Aorta (tissue), 5 donors: Measurements from ENCODE around the gene NMNAT2. TPM values are rescaled to one million over a fixed set of nuclear protein-coding genes. Genes with fewer than 3 reads are reported as not detected.

Experiments
- ATAC-seq: fragments of 200-7000 bp; cut with Tn5 transposase; one replicate; pipeline ENCODE4 v1.9.1; 2022; ENCODE audit warnings: moderate library complexity; ENCODE audit not compliant: low FRiP score
- DNase-seq, 2 donors: peaks; one replicate each; pipeline ENCODE4 v3.0.0-alpha.2; 2020
- H3K27ac ChIP-seq, 2 donors: one replicate each; pipeline ENCODE4 v1.5.1; 2013; ENCODE audit warnings: low read length in 2 of 2, mild to moderate bottlenecking in 2 of 2, moderate library complexity in 2 of 2, control low read depth in 1 of 2, inconsistent platforms in 1 of 2, low read depth in 1 of 2
- H3K27me3 ChIP-seq, 2 donors: one replicate each; pipeline ENCODE4 v1.6.1; 2013; ENCODE audit warnings: control low read depth in 1 of 2, low read length in 1 of 2, mild to moderate bottlenecking in 1 of 2, moderate library complexity in 1 of 2; ENCODE audit not compliant: insufficient read depth in 2 of 2, control insufficient read depth in 1 of 2
- H3K36me3 ChIP-seq, 2 donors: one replicate each; pipeline ENCODE4 v1.6.1; 2013; ENCODE audit warnings: control low read depth in 1 of 2, low read length in 1 of 2, mild to moderate bottlenecking in 1 of 2; ENCODE audit not compliant: insufficient read depth in 2 of 2, control insufficient read depth in 1 of 2
- H3K4me1 ChIP-seq, 2 donors: one replicate each; pipeline ENCODE4 v1.6.1; 2013; ENCODE audit warnings: low read length in 2 of 2, control low read depth in 1 of 2, mild to moderate bottlenecking in 1 of 2, moderate library complexity in 1 of 2; ENCODE audit not compliant: insufficient read depth in 2 of 2, control insufficient read depth in 1 of 2
- H3K4me3 ChIP-seq, 2 donors: one replicate each; pipeline ENCODE4 v1.5.1; 2013; ENCODE audit warnings: low read length in 2 of 2, control low read depth in 1 of 2, mild to moderate bottlenecking in 1 of 2
- H3K9me3 ChIP-seq: one replicate; pipeline ENCODE4 v1.6.1; 2013; ENCODE audit warnings: mild to moderate bottlenecking, low read length; ENCODE audit not compliant: control insufficient read depth
- WGBS, 2 donors: extraction: QIAGEN DNeasy Blood & Tissue Kit; methylation state at CpG; one replicate each; pipeline ENCODE4 v1.1.7; 2013; 5-methylcytosine and 5-hydroxymethylcytosine counted together
- intact Hi-C, 2 donors: fragments of 100-400 bp; cut with DNase I; formaldehyde crosslinking; loops; one replicate each; pipeline versions ENCODE4 v1.14.2 to v1.15.0; 2022
- polyA plus RNA-seq, 2 donors: library from polyadenylated mRNA; stranded (reverse); fragments of 200-250 nt; gene quantifications; one replicate each; pipeline ENCODE4 v1.2.3, GENCODE V29; 2013
- total RNA-seq, 2 donors: library from RNA; stranded (reverse); fragmentation: NEBNext Ultra II Directional; extraction: Animal tissue kit (Norgen Biotek cat#: 25700); gene quantifications; one replicate each; pipeline ENCODE4 v1.2.1, GENCODE V29; 2021
- donor health status: healthy with polysubstance abuse.
- donor health status: Bipolar disorder and iron deficiency.
- donor health status: DM: no; HTN: no; CAD: no.
- donor health status: DM: no; HTN: no; CAD: no.
- donor health status: DM: yes; HTN: yes; CAD: no.

The NMNAT2 gene
- total and polyA plus RNA-seq, 4 donors, result 0.25 to 2.8 (median 1.3) TPM; not detected in 1

DNA sequence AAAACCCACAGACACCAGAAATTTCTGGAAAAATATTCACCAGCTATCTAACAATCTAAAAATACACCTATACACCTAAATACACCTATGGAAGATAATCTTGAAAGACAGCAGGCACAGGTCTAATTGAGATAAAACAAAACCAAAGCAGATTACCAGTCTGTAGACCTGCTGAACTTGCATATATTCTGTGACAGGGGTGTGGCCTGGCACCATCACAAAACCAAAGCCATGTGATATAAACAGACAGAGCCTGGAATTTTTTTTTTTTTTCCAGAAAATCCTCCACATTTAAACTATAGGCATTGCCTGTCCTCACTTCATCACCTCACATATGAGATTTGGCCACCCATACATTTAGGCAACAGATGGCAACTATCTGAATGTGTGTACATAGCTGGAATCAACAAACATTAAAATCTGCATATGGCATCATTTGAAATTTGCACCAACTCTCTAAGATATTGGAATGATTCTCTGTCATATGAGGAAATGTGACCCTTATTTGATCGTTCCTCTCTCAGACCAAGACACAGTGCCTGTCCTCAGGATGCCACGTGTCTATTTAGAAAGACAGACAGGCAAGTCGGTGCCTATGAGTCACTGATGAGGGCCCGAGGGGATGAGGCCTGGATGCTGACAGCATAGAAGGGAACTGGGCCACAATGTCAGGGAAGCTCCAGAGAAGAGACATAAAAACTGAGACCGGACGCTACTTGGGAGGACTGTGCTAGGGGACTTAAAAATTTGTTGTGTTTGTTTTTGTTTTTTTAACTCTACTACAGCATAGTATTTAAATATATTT, 32.6 kb downstream of the NMNAT2 start:
- intact Hi-C loops, result no loop called here
- ATAC-seq (no peak), DNase-seq (no peak)
- no peak overlapping the region for H3K4me3 ChIP-seq
- H3K4me1 ChIP-seq, result no peaks in the 10 kb centered on the region
- H3K27me3 ChIP-seq, result no peaks in the 10 kb centered on the region
- WGBS, 2 donors, result 76 to 77% methylated on average over 6 of the region's 6 CpGs
- peaks cover 1% of the 10 kb centered on the region for H3K9me3 ChIP-seq
- no peak overlapping the region for H3K27ac ChIP-seq
- no peaks in the 10 kb centered on the region for H3K36me3 ChIP-seq

DNA sequence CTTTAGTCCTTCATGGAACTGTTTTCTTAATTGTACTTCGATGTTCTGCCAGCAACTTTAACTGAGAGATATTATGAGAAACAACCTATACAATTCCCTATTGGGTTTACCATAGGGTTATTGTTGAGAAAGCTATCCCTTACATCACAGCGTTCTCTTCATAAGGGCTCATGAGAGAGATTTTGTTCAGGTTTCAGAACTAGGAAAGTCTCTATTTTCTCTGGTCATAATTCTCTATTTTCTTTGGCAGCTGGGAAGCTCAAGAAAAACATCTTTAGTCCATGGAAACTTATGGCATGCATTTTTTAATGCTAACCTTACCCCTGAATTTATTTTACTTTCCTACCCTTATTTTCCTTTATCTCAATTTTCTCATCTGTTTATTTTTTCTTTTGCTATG, 38.2 kb downstream of the NMNAT2 start:
- WGBS, 2 donors, result 13 to 23% methylated on average over 2 of the region's 2 CpGs
- H3K9me3 ChIP-seq, result peaks cover 1% of the 10 kb centered on the region
- DNase-seq (no peak), ATAC-seq (no peak)
- no peak overlapping the region for H3K27ac ChIP-seq
- H3K4me1 ChIP-seq, result no peaks in the 10 kb centered on the region
- no peak overlapping the region for H3K4me3 ChIP-seq
- H3K27me3 ChIP-seq, result no peaks in the 10 kb centered on the region
- no peaks in the 10 kb centered on the region for H3K36me3 ChIP-seq
- intact Hi-C loops, result no loop called here

DNA sequence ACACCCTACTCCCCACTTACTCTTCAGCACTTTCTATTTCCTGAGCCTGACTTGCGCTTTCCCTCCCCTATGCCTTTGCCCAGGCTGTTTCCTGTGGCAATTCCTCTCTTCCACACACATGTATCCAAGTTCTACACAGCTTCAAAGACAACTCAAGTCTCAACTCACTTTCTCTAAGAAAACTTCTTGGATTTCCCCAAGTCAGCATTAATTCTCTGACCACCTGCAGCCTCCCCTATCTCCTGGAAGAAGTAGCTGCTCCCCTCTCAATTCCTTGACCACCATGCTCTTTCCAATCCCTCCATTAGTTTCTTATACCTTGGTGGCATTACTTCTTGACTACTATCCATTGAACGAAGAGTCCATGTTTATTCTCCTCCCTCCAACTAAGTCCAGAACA, 42.8 kb downstream of the NMNAT2 start:
- 94 to 95% methylated on average over 2 of the region's 2 CpGs for WGBS, 2 donors
- intact Hi-C loops, result no loop called here

DNA sequence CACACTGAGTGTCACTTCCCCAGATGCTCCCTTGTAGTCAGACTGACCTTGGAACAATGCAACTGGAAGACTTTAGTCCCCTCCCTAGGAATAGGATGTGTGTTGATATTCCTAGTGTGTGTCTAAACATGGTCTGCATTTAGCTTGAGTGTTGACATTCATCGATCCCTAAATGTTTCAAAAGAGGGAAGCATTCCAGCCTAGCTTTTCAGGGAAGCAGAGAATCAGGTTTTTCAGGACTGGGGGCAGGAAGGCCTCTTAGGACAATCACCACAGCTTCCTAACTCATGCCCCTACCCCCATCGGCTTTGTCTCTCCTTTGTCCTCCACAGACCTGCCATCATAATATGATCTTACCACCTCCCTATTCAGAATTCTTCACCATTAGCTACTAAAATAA, 43.4 kb downstream of the NMNAT2 start:
- H3K4me1 ChIP-seq, result no peaks in the 10 kb centered on the region
- WGBS, 2 donors, result 90% methylated on average over 2 of the region's 2 CpGs
- intact Hi-C loops, result no loop called here
- DNase-seq (no peak), ATAC-seq (no peak)
- no peaks in the 10 kb centered on the region for H3K27me3 ChIP-seq
- peaks cover 1% of the 10 kb centered on the region for H3K9me3 ChIP-seq
- H3K36me3 ChIP-seq, result no peaks in the 10 kb centered on the region
- H3K27ac ChIP-seq, result no peak overlapping the region
- no peak overlapping the region for H3K4me3 ChIP-seq

More for the DNA sequence above, 42.8 kb downstream of the NMNAT2 start:
- ATAC-seq, result no peak
- Histone ChIP-seq H3K27me3 (no peaks in the 10 kb centered on the region), H3K4me1 (no peaks in the 10 kb centered on the region), H3K9me3 (peaks cover 1% of the 10 kb centered on the region), H3K27ac (no peak overlapping the region), H3K4me3 (no peak overlapping the region), H3K36me3 (no peaks in the 10 kb centered on the region)
- no peak for DNase-seq

DNA sequence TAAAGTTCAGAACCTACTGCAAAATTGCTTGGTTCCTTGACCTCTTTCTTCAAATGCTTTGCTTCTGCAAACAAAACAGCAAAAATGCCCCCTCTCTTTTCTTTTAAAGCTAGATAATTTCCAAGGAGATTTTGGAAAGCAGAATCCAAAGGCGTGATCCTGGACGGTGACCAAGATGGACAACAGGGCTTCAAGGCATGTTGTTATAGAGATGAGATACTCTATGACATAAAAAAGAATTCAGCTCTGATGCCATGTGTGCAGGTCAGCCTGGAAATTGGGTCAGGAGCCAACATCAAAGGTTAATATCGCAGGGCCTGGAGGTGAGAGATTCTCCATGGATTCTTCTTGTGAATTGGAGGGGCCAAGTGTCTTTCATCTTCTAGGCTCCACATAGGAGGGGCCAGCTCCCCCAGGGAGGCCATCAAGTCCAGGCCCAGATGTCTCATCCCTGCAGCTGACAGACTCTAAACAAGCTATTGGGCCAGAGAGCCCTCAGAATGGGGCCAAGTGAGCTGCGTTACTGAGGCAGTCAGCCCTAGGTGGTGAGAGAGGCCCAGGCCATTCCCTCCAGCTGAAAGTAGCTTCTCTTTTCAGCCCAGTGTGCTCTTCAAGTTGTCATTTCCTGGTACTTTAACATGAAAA, 45.5 kb downstream of the NMNAT2 start:
- 83 to 84% methylated on average over 4 of the region's 4 CpGs for WGBS, 2 donors
- ATAC-seq (no peak), DNase-seq (no peak)
- no peaks in the 10 kb centered on the region for H3K4me1 ChIP-seq
- peaks cover 1% of the 10 kb centered on the region for H3K9me3 ChIP-seq
- H3K4me3 ChIP-seq, result no peak overlapping the region
- no peak overlapping the region for H3K27ac ChIP-seq
- H3K27me3 ChIP-seq, result no peaks in the 10 kb centered on the region
- no peaks in the 10 kb centered on the region for H3K36me3 ChIP-seq
- intact Hi-C loops, result loop anchor here in 1 of 2 donors (2.0 kb wide), 1 partner anchor 40 kb away; no protein-coding TSS in a partner anchor

DNA sequence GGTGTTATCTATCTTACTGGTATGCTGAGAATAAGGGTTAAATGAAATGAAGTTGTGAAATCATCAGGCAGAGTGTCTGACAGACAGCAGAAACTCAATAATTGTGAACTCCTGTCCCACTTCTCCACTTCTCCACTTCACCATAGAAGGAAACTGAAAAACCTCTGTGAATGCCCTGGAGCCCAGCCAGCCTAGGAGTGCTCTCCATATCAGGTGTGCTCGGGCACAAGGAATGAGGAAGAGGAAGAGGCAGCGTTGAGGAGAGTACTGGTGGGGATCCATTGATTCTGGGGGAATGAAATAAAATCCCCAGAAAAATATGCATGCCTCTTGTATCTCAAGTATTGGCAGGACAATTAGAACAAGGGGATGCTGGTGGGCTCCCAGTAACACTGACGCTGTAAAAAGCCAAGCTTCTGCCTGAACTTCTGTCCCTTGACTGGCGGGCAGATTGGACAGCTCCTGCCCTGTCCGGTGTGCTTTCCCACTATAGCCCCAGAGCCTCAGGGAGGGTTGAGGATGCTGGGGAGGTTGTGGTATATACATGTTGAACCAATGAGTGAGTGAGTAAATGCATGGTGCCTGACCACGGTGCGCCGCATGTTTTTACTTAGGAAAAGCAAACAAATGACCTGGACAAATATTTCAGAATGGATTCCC, 47.7 kb downstream of the NMNAT2 start:
- no peak for ATAC-seq
- intact Hi-C loops, result no loop called here
- no peak for DNase-seq
- Histone ChIP-seq H3K27ac (no peak overlapping the region), H3K4me1 (no peaks in the 10 kb centered on the region), H3K4me3 (no peak overlapping the region), H3K9me3 (peaks cover 1% of the 10 kb centered on the region), H3K36me3 (no peaks in the 10 kb centered on the region), H3K27me3 (no peaks in the 10 kb centered on the region)
- 63 to 65% methylated on average over 8 of the region's 8 CpGs for WGBS, 2 donors

DNA sequence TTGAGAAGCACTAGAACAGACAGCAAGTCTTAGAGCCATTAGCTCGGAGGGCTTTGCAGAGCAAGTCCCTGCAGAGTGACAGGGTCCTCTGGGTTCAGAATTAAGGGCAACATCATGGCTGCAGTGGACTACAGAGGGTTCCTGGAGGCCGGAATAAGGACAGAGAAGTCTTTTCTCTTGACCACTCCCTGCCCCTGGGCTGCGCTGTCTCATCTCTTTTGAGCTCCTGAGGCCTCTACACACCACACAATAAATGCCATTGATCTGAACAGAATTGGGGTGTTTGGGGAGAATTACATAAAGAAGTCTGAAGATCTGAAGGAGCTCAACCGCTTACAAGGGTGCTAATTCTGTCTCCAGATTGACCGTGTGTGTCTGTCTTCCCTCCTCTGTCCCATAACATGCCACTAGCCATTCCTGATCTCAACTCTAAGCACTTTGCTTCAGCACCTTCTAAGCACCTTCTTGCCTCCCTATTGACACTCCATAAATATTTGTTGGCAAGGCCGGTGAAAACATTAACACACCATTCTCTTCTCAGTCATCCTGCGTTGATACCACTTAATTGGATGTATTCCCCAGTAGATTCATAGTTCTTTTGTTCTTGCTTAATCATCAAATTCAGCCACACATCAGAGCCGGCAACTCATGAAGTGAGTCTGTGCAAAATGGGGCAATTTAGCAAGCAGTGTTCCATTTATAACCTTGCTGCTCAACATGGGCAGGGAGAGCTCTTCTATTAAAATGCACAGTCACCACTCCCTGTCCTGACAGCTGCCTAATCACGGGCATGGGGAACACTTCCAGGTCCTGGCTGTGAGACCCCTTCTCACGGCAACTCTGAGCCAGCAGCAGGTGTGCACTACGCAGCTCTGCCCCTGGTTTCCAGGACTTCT, 49.7 kb downstream of the NMNAT2 start:
- ATAC-seq, result no peak
- intact Hi-C loops, result no loop called here
- Histone ChIP-seq H3K9me3 (no peaks in the 10 kb centered on the region), H3K4me1 (no peaks in the 10 kb centered on the region), H3K36me3 (no peaks in the 10 kb centered on the region), H3K4me3 (no peak overlapping the region), H3K27ac (no peak overlapping the region), H3K27me3 (no peaks in the 10 kb centered on the region)
- DNase-seq, result no peak
- WGBS, 2 donors, result 84 to 85% methylated on average over 11 of the region's 11 CpGs

DNA sequence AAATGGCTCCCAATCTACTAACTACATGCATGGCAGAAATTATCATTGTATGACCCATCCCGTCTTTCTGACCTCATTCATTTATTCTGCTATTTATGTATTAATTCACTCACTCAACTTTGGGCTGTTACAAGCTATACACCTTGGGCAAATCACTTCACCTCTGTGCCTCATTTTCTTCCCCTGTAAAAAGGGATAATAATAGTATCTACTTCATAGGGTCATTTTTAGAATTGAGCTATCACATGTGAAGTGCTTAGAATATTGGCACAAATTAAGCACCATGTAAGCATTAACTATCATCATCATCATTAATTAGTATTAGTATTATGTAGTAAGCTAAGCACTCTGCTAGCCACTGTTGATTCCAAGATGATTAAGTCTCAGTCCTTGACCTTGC, 52.1 kb downstream of the NMNAT2 start:
- intact Hi-C loops, result no loop called here
- Histone ChIP-seq H3K4me1 (no peaks in the 10 kb centered on the region), H3K27ac (no peak overlapping the region), H3K4me3 (no peak overlapping the region), H3K27me3 (no peaks in the 10 kb centered on the region), H3K9me3 (no peaks in the 10 kb centered on the region), H3K36me3 (no peaks in the 10 kb centered on the region)
- DNase-seq (no peak), ATAC-seq (no peak)
- WGBS, 2 donors, result 89 to 93% methylated on average over 1 of the region's 1 CpG
